DND-41 (cell line): Measurements from ENCODE around the gene CCND1.

ENCODE experiments used
- ATAC-seq: fragments of 200-7000 bp; cut with Tn5 transposase; 3 replicates; pipeline ENCODE4 v1.9.1; 2021; ENCODE audit warnings: low read depth; ENCODE audit not compliant: insufficient read depth
- DNase-seq: peaks from one replicate; pipeline ENCODE4 v3.0.0-alpha.2; 2020
- H2AFZ ChIP-seq: 2 replicates; pipeline ENCODE4 v1.6.0; 2012; ENCODE audit warnings: low read depth, low read length
- H3K27ac ChIP-seq: 2 replicates; pipeline ENCODE4 v1.5.1; 2012; ENCODE audit warnings: low read length, inconsistent platforms
- H3K27me3 ChIP-seq: fragments of 200-600 bp; sonication (generic); 2 replicates; pipeline ENCODE4 v1.6.0; 2012; ENCODE audit warnings: low read length, mild to moderate bottlenecking, inconsistent platforms; ENCODE audit not compliant: insufficient read depth, poor library complexity
- H3K36me3 ChIP-seq: 2 replicates; pipeline ENCODE4 v1.5.1; 2012; ENCODE audit warnings: low read length, inconsistent platforms; ENCODE audit not compliant: insufficient read depth
- H3K4me1 ChIP-seq: 2 replicates; pipeline ENCODE4 v1.5.1; 2012; ENCODE audit warnings: mild to moderate bottlenecking, low read length; ENCODE audit not compliant: insufficient read depth
- H3K4me2 ChIP-seq: 2 replicates; pipeline ENCODE4 v1.6.0; 2012; ENCODE audit warnings: mild to moderate bottlenecking, moderate library complexity, low read length, inconsistent platforms; ENCODE audit not compliant: insufficient read depth
- H3K4me3 ChIP-seq, 2 experiments: fragments of 200-600 bp in 1 of 2; shearing (Covaris generic) in 1 of 2; 2 replicates each; pipeline ENCODE4 v1.5.1; 2012 to 2016; ENCODE audit warnings: inconsistent platforms in 2 of 2, low read length in 2 of 2, mild to moderate bottlenecking in 2 of 2, low read depth in 1 of 2, moderate library complexity in 1 of 2
- H3K79me2 ChIP-seq: 2 replicates; pipeline ENCODE4 v1.6.0; 2012; ENCODE audit warnings: low read length, inconsistent platforms; ENCODE audit not compliant: insufficient read depth
- H3K9ac ChIP-seq: 2 replicates; pipeline ENCODE4 v1.6.0; 2012; ENCODE audit warnings: low read depth, mild to moderate bottlenecking, inconsistent platforms, low read length, moderate library complexity
- H3K9me3 ChIP-seq: 2 replicates; pipeline ENCODE4 v1.5.1; 2012; ENCODE audit warnings: low read length, moderate library complexity, mild to moderate bottlenecking, inconsistent platforms; ENCODE audit not compliant: insufficient read depth, severe bottlenecking
- H4K20me1 ChIP-seq: 2 replicates; pipeline ENCODE4 v1.6.0; 2012; ENCODE audit warnings: low read length; ENCODE audit not compliant: insufficient read depth
- EZH2 ChIP-seq: IDR thresholded peaks from 3 replicates; pipeline ENCODE4 v1.6.1; 2012; ENCODE audit warnings: borderline replicate concordance, low read depth, mild to moderate bottlenecking, moderate library complexity, low read length, inconsistent platforms; ENCODE audit not compliant: severe bottlenecking
- TF ChIP-seq, protein P1 (sequence below): IDR thresholded peaks from 2 replicates; pipeline ENCODE4 v1.5.1; 2012; ENCODE audit warnings: borderline replicate concordance, low read length, moderate library complexity, mild to moderate bottlenecking; ENCODE audit not compliant: poor library complexity, severe bottlenecking; ENCODE audit errors: extremely low read depth

Gene CCND1

DNA sequence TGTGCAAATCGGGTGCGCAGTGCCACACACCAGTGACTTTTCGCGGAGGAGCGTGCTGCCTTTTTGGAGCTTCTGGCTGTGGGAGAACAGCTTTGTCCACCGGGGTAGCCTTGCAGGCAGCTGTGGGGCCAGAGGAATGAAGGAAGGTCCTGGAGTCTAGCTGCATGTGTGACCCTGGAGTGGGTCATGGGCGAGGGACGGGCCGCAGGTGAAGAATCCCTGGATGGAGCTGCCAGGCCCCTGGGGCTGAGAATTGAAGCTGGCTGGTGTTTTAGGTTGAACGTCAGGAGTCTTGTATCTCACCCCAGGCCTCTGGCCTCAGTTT, 8.6 kb downstream of the CCND1 start:
- Histone ChIP-seq H3K4me1 (no peaks in the 10 kb centered on the region), H4K20me1 (no peaks in the 10 kb centered on the region; the same call in 1 of the 2 replicates), H3K27ac (no peak overlapping the region), H3K27me3 (no peaks in the 10 kb centered on the region), H2AFZ (no peak overlapping the region), H3K36me3 (no peaks in the 10 kb centered on the region), H3K4me2 (no peak overlapping the region), H3K4me3 (no peak overlapping the region), H3K9ac (no peak overlapping the region), H3K9me3 (no peaks in the 10 kb centered on the region), H3K79me2 (no peaks in the 10 kb centered on the region)
- no peak for TF ChIP-seq EZH2
- TF ChIP-seq, protein P1, sequence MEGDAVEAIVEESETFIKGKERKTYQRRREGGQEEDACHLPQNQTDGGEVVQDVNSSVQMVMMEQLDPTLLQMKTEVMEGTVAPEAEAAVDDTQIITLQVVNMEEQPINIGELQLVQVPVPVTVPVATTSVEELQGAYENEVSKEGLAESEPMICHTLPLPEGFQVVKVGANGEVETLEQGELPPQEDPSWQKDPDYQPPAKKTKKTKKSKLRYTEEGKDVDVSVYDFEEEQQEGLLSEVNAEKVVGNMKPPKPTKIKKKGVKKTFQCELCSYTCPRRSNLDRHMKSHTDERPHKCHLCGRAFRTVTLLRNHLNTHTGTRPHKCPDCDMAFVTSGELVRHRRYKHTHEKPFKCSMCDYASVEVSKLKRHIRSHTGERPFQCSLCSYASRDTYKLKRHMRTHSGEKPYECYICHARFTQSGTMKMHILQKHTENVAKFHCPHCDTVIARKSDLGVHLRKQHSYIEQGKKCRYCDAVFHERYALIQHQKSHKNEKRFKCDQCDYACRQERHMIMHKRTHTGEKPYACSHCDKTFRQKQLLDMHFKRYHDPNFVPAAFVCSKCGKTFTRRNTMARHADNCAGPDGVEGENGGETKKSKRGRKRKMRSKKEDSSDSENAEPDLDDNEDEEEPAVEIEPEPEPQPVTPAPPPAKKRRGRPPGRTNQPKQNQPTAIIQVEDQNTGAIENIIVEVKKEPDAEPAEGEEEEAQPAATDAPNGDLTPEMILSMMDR, result no peak
- no peak for ATAC-seq
- DNase-seq, result no peak

DNA sequence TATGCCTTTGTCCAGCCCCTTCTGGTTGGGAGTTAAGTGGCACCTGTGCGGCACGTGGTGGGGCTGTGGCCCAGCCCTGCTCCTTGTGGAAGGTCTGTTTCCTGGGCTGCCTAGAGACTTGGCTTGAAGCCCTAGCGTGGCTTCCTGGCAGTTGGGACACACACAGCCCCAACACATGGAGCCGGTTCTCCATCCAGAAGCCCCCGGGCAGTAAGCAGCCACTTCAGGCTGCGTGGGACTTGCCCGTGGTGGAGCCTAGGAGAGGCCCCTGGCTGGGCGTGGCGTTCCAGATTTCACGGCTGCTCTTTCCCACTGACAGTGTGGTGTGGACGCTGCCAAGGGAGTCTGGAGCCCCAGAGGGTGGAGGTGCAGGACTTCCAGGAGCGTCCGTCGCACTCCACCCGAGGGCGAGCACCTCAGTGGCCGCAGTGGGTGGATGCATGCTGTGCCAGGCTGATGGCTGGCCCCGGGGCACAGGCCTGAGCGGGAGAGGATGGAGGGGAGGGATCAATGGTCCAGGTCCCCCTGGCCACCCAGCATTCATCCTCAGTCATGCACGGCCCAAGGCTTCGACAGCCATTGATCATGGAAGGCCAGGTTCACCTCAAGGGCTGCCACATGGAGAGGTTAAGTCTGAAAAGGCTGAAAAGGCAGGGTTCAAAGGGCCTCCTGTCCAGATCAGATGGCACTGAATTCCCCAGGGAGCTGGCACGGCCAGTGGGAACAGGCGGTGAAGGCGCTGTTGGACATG, 9.3 kb downstream of the CCND1 start:
- H3K79me2 ChIP-seq, result no peaks in the 10 kb centered on the region
- no peak for DNase-seq
- no peak for TF ChIP-seq EZH2
- TF ChIP-seq, protein P1, result no peak
- no peak overlapping the region for H3K9ac ChIP-seq
- no peaks in the 10 kb centered on the region for H3K36me3 ChIP-seq
- no peak overlapping the region for H3K4me3 ChIP-seq
- no peaks in the 10 kb centered on the region; the same call in 1 of the 2 replicates for H4K20me1 ChIP-seq
- H3K4me2 ChIP-seq, result no peak overlapping the region
- H3K9me3 ChIP-seq, result no peaks in the 10 kb centered on the region
- H3K27ac ChIP-seq, result no peak overlapping the region
- no peak for ATAC-seq
- H3K27me3 ChIP-seq, result no peaks in the 10 kb centered on the region
- H3K4me1 ChIP-seq, result no peaks in the 10 kb centered on the region
- H2AFZ ChIP-seq, result no peak overlapping the region

DNA sequence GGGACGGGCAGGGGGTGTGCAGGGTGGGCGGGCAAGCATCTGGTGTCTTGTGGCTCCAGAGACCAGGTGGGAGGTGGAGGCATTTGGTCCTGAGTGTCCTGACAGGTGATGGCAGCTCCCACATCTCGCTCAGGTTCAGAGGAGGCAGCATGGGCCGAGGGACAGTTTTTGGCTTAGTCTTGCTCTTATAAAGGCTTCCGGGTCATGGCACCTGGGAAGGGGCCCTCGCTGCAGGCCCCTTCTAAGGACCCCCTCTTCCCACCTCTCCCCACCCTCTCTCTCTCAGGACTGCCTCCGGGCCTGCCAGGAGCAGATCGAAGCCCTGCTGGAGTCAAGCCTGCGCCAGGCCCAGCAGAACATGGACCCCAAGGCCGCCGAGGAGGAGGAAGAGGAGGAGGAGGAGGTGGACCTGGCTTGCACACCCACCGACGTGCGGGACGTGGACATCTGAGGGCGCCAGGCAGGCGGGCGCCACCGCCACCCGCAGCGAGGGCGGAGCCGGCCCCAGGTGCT, 9.9 kb downstream of the CCND1 start:
- no peaks in the 10 kb centered on the region for H3K9me3 ChIP-seq
- H3K9ac ChIP-seq, result no peak overlapping the region
- ATAC-seq (no peak), DNase-seq (no peak)
- no peak overlapping the region for H3K4me3 ChIP-seq
- no peaks in the 10 kb centered on the region for H3K79me2 ChIP-seq
- H4K20me1 ChIP-seq, result peaks cover 3% of the 10 kb centered on the region
- no peak overlapping the region for H2AFZ ChIP-seq
- H3K36me3 ChIP-seq, result no peaks in the 10 kb centered on the region
- no peak overlapping the region for H3K27ac ChIP-seq
- H3K4me2 ChIP-seq, result no peak overlapping the region
- TF ChIP-seq, protein P1, result no peak
- no peak for TF ChIP-seq EZH2
- no peaks in the 10 kb centered on the region for H3K4me1 ChIP-seq
- H3K27me3 ChIP-seq, result no peaks in the 10 kb centered on the region
